ENCODE data around the gene SCAMP5.

GRCh38 chr15:74976159-74976558, 19.2 kb upstream of the SCAMP5 start:
- TF ChIP-seq GATA2 (IDR thresholded peaks at IDR 0.05; ENCODE audit: low read depth, low read length) (no peak), GATA3 (IDR thresholded peaks at IDR 0.05; ENCODE audit: low read depth, low read length) (no peak)
